CD14-positive monocyte (primary cell): ENCODE data around the gene TRIM44. TPM values are rescaled to one million over a fixed set of nuclear protein-coding genes. Genes with fewer than 3 reads are reported as not detected.

Experiments used
- DNase-seq, 3 donors: peaks; one replicate each; pipeline ENCODE4 v3.0.0-alpha.2; 2011 to 2022
- H2AFZ ChIP-seq: 2 replicates; pipeline ENCODE4 v1.6.0; 2012; ENCODE audit warnings: mild to moderate bottlenecking, low read depth, low read length, inconsistent platforms; ENCODE audit not compliant: insufficient read depth, poor library complexity, severe bottlenecking
- H3K27ac ChIP-seq, 2 donors: 1 replicate in 1 of 2; 2 replicates in 1 of 2; pipeline ENCODE4 v1.5.1; 2012 to 2013; ENCODE audit warnings: low read length in 2 of 2, control low read depth in 1 of 2, inconsistent platforms in 1 of 2, low read depth in 1 of 2, mild to moderate bottlenecking in 1 of 2
- H3K27me3 ChIP-seq, 2 donors: one replicate each; pipeline versions ENCODE4 v1.6.0 to v1.6.1; 2011 to 2013; ENCODE audit warnings: low read length in 2 of 2; ENCODE audit not compliant: control insufficient read depth in 2 of 2, insufficient read depth in 2 of 2
- H3K36me3 ChIP-seq, 2 donors: replicated peaks in 1 of 2; 1 replicate in 1 of 2; 2 replicates in 1 of 2; pipeline versions ENCODE4 v1.5.1 to v1.6.1; 2012 to 2013; ENCODE audit warnings: low read length in 2 of 2, control low read depth in 1 of 2, inconsistent platforms in 1 of 2, mild to moderate bottlenecking in 1 of 2; ENCODE audit not compliant: insufficient read depth in 2 of 2, control insufficient read depth in 1 of 2
- H3K4me1 ChIP-seq, 2 donors: 1 replicate in 1 of 2; 2 replicates in 1 of 2; pipeline versions ENCODE4 v1.5.1 to v1.6.1; 2012 to 2013; ENCODE audit warnings: low read length in 2 of 2, control low read depth in 1 of 2, inconsistent platforms in 1 of 2, mild to moderate bottlenecking in 1 of 2, moderate library complexity in 1 of 2; ENCODE audit not compliant: insufficient read depth in 2 of 2, control insufficient read depth in 1 of 2
- H3K4me2 ChIP-seq: replicated peaks from 2 replicates; pipeline ENCODE3; 2012; ENCODE audit warnings: low read length, moderate library complexity, mild to moderate bottlenecking; ENCODE audit not compliant: poor library complexity, severe bottlenecking; ENCODE audit errors: extremely low read depth
- H3K4me3 ChIP-seq, 3 experiments: fragments of 200-600 bp in 1 of 3; sonication (generic) in 1 of 3; replicated peaks in 1 of 3; 1 replicate in 2 of 3; 2 replicates in 1 of 3; pipeline ENCODE4 v1.5.1; 2011 to 2013; ENCODE audit warnings: low read length in 3 of 3, mild to moderate bottlenecking in 3 of 3, control low read depth in 2 of 3, low read depth in 2 of 3, inconsistent platforms in 1 of 3, moderate library complexity in 1 of 3
- H3K79me2 ChIP-seq: 2 replicates; pipeline ENCODE4 v1.6.0; 2012; ENCODE audit warnings: mild to moderate bottlenecking, control low read depth, inconsistent platforms, low read length, moderate library complexity; ENCODE audit not compliant: insufficient read depth
- H3K9ac ChIP-seq: 2 replicates; pipeline ENCODE4 v1.6.0; 2017; ENCODE audit warnings: low read length, mild to moderate bottlenecking; ENCODE audit not compliant: insufficient read depth, poor library complexity, severe bottlenecking
- H3K9me3 ChIP-seq, 2 donors: replicated peaks in 1 of 2; 1 replicate in 1 of 2; 2 replicates in 1 of 2; pipeline versions ENCODE4 v1.5.1 to v1.6.1; 2012 to 2013; ENCODE audit warnings: low read length in 2 of 2, control low read depth in 1 of 2; ENCODE audit not compliant: control insufficient read depth in 1 of 2, insufficient read depth in 1 of 2
- H4K20me1 ChIP-seq: 2 replicates; pipeline ENCODE4 v1.6.0; 2012; ENCODE audit warnings: mild to moderate bottlenecking, low read length, control low read depth, moderate library complexity; ENCODE audit not compliant: insufficient read depth
- H3K27ac Mint-ChIP-seq, 7 donors: one replicate each; pipeline ENCODE4 v1.8.0; 2020; ENCODE audit warnings: mild to moderate bottlenecking in 7 of 7, mixed read lengths in 7 of 7, moderate library complexity in 6 of 7, inconsistent platforms in 2 of 7
- H3K27me3 Mint-ChIP-seq, 3 donors: one replicate each; pipeline ENCODE4 v1.8.0; 2021 to 2022; ENCODE audit warnings: low read depth in 3 of 3, mild to moderate bottlenecking in 3 of 3, mixed read lengths in 3 of 3, moderate library complexity in 3 of 3, inconsistent platforms in 1 of 3
- H3K36me3 Mint-ChIP-seq, 2 donors: one replicate each; pipeline ENCODE4 v1.8.0; 2020; ENCODE audit warnings: mixed read lengths in 2 of 2, inconsistent platforms in 1 of 2, mild to moderate bottlenecking in 1 of 2
- H3K4me1 Mint-ChIP-seq: one replicate; pipeline ENCODE4 v1.8.0; 2020; ENCODE audit warnings: mild to moderate bottlenecking, mixed read lengths
- H3K4me3 Mint-ChIP-seq, 2 donors: one replicate each; pipeline ENCODE4 v1.8.0; 2020; ENCODE audit warnings: mild to moderate bottlenecking in 2 of 2, mixed read lengths in 2 of 2, moderate library complexity in 1 of 2
- H3K9me3 Mint-ChIP-seq, 7 donors: one replicate each; pipeline ENCODE4 v1.8.0; 2020 to 2022; ENCODE audit warnings: mixed read lengths in 7 of 7, mild to moderate bottlenecking in 6 of 7, moderate library complexity in 6 of 7, inconsistent platforms in 2 of 7
- WGBS: methylation state at CpG from one replicate; pipeline ENCODE4 v1.1.5; 2013; ENCODE audit warnings: missing lambda C conversion rate; ENCODE audit not compliant: insufficient coverage; 5-methylcytosine and 5-hydroxymethylcytosine counted together
- intact Hi-C, 2 donors: fragments of 100-400 bp; cut with micrococcal nuclease; formaldehyde crosslinking; loops; one replicate each; pipeline versions ENCODE4 v1.15.0 to v1.15.1; 2023
- polyA plus RNA-seq, 3 donors: library from polyadenylated mRNA; depleted of rRNA in 1 of 3; unstranded in 2 of 3; stranded (reverse) in 1 of 3; fragments of 300-500 nt in 2 of 3; fragments of >200 nt in 1 of 3; fragmentation: Illumina TruSeq in 2 of 3; gene quantifications; 1 replicate in 2 of 3; 2 replicates in 1 of 3; pipeline ENCODE4 v1.2.3, GENCODE V29; 2012 to 2021
- TF ChIP-seq, protein P1 (sequence below): fragments of 200-600 bp; IDR thresholded peaks from one replicate; pipeline ENCODE4 v1.8.0; 2022; ENCODE audit warnings: antibody characterized with exemption, mild to moderate bottlenecking

The TRIM44 gene
- polyA plus RNA-seq, 3 donors = 25.3 to 47.1 (median 45.9) TPM

DNA sequence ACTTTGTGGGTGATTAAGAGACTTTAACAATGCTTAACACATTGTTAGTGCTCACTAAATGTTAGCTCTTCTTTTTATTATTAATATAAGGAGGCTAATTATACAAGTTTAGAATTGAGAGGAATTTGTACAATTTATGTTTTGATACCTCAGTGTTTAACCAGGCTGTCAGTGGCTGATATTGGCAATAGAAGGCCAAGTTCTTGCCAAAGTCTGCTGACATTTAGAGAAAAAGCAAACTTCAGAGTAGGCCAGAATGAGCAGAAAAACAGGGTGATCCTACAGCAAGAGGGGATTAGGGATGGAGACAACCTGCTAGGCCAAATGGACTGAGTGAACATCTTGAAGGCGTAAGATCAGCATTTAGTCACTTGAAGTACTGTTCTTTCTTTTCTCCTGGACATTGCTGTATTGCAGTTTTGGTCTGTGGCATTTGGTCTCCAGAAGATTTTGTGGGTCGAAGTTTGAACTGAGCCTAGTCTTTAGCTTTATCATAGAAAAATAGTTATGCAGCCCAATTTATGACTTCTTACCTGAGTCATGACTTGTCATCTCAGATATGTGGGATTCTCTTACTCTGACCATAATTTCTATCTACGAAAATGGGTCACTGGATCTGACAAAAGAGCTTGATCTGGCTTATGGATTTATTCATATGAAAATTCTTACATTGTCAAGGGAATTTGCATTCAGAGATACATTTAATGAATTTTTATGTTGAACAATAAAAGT, 9.0 kb downstream of the TRIM44 start:
- Mint-ChIP-seq H3K27ac (no peak overlapping the region), H3K4me1 (peaks cover 28% of the 10 kb centered on the region), H3K27me3 (no peaks in the 10 kb centered on the region), H3K9me3 (peaks cover 0 to 9% (median 8%) of the 10 kb centered on the region in 7 donors), H3K36me3 (peaks cover 19 to 29% of the 10 kb centered on the region in 2 donors), H3K4me3 (no peak overlapping the region)
- Histone ChIP-seq H3K4me3 (no peak overlapping the region), H3K9ac (no peak overlapping the region), H3K27ac (no peak overlapping the region), H3K9me3 (peaks cover 5 to 8% of the 10 kb centered on the region in 2 donors), H3K79me2 (peaks cover 83% of the 10 kb centered on the region), H3K36me3 (peaks cover 0 to 17% of the 10 kb centered on the region in 2 donors), H3K4me2 (no peak overlapping the region), H3K4me1 (no peaks in the 10 kb centered on the region), H3K27me3 (no peaks in the 10 kb centered on the region), H4K20me1 (peaks cover 89% of the 10 kb centered on the region), H2AFZ (no peak overlapping the region)
- DNase-seq = no peak
- intact Hi-C loops = no loop called here
- 100% methylated on average over 1 of the region's 3 CpGs for WGBS
- TF ChIP-seq, protein P1, sequence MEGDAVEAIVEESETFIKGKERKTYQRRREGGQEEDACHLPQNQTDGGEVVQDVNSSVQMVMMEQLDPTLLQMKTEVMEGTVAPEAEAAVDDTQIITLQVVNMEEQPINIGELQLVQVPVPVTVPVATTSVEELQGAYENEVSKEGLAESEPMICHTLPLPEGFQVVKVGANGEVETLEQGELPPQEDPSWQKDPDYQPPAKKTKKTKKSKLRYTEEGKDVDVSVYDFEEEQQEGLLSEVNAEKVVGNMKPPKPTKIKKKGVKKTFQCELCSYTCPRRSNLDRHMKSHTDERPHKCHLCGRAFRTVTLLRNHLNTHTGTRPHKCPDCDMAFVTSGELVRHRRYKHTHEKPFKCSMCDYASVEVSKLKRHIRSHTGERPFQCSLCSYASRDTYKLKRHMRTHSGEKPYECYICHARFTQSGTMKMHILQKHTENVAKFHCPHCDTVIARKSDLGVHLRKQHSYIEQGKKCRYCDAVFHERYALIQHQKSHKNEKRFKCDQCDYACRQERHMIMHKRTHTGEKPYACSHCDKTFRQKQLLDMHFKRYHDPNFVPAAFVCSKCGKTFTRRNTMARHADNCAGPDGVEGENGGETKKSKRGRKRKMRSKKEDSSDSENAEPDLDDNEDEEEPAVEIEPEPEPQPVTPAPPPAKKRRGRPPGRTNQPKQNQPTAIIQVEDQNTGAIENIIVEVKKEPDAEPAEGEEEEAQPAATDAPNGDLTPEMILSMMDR = no peak

DNA sequence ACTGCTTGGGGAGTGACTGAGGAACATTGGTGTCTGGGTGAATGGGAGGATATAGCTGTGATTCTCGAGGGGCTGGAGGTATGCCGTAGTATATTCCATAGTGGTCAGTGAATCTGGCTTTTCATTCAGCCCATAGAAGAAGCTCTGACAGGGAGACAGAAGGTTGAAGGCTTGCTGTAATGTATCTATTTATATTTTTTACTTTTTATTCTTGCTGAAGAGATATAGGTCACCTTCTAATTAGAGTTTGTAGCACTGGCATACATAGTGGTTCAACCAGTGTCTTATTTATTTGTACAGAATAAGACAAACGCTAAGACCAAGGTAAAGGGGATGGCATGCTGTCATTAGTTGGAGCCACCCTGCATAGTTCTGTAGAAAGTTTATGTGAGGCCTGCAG, 10.0 kb downstream of the TRIM44 start:
- Mint-ChIP-seq H3K27ac (no peak overlapping the region), H3K36me3 (peaks cover 15 to 27% of the 10 kb centered on the region in 2 donors), H3K9me3 (peaks cover 0 to 5% (median 2%) of the 10 kb centered on the region in 7 donors), H3K4me3 (no peak overlapping the region), H3K4me1 (peaks cover 29% of the 10 kb centered on the region), H3K27me3 (no peaks in the 10 kb centered on the region)
- no peak overlapping the region for H3K4me2 ChIP-seq
- TF ChIP-seq, protein P1 = no peak
- no peak overlapping the region for H3K9ac ChIP-seq
- 100% methylated on average over 3 of the region's 3 CpGs for WGBS
- H3K4me1 ChIP-seq = no peaks in the 10 kb centered on the region
- H4K20me1 ChIP-seq = peaks cover 92% of the 10 kb centered on the region
- intact Hi-C loops = no loop called here
- H3K36me3 ChIP-seq = peaks cover 0 to 11% of the 10 kb centered on the region in 2 donors
- H2AFZ ChIP-seq = no peak overlapping the region
- DNase-seq = no peak
- no peaks in the 10 kb centered on the region for H3K27me3 ChIP-seq
- no peak overlapping the region for H3K4me3 ChIP-seq
- H3K27ac ChIP-seq = no peak overlapping the region
- H3K79me2 ChIP-seq = peaks cover 79% of the 10 kb centered on the region
- H3K9me3 ChIP-seq = no peaks in the 10 kb centered on the region
